HG03342 (cell line): ENCODE data around the gene FBN2.

ENCODE experiments used
- ATAC-seq: cut with Tn5 transposase; IDR thresholded peaks from one replicate; pipeline ENCODE4 v1.9.1; 2021; ENCODE audit warnings: mild to moderate bottlenecking, moderate library complexity; ENCODE audit not compliant: unreplicated experiment

FBN2 gene

DNA sequence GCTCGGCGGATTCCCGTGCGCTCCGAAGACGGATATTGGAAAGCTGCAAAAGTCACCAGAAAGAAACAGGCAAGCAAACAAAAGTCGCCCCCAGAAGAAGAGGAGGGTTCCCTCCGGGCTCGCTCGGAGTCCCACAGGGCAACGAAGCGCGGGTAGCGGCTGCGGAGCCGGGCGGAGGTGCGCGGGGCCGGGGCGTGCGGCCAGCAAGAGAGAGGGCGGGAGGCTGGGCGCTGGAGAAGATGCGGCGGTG is at the start of gene FBN2:
TSS of gene FBN2 (minus strand) at position 246 of the 250 bp plus-strand sequence. CDS start 642 bp downstream, outside the sequence.
- ATAC-seq: peak; percentile 42

DNA sequence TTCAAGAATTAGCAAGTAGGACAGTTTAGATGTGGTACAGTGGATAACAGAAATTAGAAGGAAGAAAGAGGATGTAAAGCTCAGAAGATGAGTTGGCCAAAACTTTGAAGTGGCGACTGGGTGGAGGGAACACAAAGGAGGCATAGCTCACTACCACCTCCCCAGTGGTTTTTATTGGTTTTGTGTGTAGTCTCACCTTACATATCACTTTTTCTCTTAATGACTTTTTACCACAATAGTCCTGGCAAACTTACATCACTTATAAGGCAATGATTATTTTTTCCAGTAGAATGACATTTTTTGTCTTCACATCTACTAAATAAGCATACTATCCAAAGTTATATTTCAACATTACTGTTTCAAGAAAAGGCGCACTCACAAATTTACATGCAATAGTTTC is 49.2 kb upstream of the FBN2 start:
- no peak for ATAC-seq

DNA sequence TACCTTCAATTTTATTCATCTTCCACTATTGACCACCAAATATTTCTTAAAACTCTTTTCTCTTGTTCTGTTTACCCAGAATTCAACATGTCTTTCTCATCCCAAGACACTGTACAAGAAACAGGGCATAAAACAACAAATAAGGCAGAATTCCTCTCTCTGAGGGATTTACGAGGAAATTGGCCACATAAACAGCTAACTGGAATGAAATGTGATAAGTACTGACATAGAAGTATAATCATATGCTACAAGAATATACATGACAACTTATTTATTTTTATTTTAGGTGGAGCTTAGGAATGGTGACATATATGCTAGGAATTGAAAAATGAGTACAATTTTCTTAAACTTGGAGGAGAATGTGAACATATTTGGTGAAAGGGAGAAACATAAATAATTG is 48.8 kb upstream of the FBN2 start:
- ATAC-seq: no peak

DNA sequence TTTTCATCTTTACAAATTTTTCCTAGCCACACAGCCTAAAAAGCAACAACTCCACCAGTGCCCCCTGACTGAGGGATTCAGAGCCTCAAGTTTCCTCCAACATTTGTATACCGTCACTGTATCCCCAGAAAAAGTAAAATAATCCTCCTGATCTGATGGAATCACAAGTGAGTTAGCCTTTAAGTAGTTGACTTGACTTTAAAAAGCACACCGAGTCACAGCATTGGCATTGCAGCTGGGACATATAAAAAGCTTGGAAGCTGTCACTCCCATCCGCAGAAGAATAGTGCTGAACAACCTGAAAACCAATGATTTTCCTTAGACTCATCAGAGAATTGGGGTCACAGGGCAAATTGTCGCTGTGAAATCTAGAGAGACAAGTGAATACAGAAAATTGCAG is 41.6 kb upstream of the FBN2 start:
- ATAC-seq: no peak

DNA sequence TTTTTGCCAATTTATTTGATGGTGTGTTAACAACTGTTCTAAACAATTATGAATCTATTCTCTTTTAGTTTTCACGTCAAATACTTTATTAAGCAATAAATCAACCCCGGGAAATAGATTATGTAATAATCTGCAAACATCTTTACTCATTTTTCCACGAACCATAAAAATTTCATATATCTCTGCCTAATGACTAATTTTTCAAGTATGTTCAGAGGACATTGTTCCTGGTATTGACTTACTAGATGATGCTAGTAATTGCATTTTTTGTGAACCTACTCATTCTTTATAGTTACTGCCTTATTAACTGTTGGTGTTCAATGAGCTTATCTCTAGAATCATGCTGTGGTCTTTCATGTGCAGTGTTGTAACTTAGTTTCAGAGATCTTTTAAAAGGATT is 41.0 kb upstream of the FBN2 start:
- ATAC-seq: no peak

DNA sequence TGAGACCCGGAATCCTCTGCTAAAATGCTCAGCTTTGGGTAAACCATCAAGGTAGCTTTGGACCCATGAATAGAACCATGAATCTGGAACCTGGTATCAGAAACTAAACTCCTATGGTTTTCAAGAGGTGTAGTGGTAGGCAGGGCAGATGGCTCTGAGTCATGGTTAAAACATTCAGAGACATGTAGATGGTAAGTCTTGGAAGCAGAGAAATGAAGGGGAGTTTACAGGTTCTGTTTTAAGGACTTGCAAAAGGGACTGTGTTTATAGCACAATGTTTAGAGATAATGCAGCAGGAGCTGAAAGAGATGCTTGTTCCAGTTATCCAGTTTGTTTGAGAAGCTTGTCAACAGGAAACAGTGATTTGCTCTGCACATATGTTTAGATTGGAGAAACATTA is 36.0 kb upstream of the FBN2 start:
- ATAC-seq: no peak

DNA sequence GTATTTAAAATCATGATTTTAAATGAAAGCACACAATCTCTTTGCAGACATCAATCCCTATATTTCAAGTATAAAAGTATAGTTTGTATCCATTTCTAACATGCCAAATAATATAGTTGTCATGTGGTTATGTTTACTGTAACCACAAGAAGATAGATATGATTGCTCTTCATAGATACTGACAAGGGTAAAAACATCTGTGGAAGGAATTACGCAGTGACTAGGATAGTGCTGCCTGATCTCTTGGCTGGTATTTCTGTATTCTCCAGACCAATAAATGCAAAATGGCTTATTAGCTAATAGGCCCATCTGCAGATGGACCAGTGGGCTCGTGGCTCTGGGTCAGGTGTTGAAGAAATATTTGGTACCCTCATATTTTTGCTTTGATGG is 34.9 kb upstream of the FBN2 start:
- ATAC-seq: no peak

DNA sequence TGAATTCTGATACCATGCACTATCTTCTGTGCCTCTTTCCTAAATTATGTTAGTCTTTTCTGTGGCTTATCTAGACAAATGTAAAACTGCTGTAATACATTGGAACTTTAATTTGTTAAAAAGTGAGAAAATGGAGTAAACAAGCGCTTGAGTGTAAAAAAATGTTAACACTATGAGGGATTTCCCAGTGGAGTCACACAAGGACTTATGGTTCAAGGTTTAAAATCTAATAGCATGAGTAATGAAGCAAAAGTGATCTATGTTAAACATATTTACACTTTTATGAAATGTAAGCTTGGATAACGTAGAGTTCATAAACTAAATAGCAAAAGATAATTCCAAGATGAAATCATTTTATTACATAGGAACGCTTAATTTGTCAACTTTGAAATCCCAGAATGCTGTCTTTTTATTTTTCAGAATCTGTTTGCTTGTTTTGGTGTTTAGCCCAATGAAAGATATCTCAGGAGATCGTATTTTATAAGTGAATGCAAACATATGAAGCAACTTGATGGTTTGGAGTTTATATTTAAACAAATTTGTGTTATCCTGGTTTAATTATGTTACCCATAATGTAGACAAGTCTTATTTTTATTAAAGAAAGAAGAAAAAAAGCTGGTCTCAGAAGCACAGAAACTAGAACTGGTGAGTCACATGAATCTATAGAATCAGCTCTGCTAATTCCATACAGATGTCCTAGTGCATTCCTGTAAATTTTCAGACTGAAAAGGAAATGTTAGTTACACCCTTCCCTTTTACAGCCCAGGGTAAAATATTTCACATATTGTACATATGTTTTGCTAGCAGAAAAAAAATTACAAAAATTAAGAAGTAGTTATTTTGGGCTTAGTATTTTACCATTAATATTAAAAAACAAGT is 34.2 kb upstream of the FBN2 start:
- no peak for ATAC-seq

DNA sequence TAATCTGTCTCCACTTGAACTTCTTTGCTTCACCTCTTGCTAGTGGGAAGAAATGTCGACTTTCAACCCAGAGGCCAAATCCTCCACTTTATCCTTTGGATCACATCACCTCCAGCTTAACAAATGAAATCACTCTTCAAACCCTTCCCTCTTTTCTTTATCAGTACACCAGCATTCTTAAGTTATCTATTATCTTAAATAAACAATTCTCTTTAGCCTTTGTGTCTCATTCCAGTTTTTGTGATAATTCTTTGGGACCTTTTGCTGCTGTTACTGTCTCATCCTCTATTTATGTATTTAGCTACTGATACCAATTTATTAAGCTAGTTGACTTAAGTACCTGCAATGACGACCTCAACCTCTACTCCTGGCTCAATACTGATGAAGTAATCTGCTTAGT is 28.1 kb upstream of the FBN2 start:
- no peak for ATAC-seq

DNA sequence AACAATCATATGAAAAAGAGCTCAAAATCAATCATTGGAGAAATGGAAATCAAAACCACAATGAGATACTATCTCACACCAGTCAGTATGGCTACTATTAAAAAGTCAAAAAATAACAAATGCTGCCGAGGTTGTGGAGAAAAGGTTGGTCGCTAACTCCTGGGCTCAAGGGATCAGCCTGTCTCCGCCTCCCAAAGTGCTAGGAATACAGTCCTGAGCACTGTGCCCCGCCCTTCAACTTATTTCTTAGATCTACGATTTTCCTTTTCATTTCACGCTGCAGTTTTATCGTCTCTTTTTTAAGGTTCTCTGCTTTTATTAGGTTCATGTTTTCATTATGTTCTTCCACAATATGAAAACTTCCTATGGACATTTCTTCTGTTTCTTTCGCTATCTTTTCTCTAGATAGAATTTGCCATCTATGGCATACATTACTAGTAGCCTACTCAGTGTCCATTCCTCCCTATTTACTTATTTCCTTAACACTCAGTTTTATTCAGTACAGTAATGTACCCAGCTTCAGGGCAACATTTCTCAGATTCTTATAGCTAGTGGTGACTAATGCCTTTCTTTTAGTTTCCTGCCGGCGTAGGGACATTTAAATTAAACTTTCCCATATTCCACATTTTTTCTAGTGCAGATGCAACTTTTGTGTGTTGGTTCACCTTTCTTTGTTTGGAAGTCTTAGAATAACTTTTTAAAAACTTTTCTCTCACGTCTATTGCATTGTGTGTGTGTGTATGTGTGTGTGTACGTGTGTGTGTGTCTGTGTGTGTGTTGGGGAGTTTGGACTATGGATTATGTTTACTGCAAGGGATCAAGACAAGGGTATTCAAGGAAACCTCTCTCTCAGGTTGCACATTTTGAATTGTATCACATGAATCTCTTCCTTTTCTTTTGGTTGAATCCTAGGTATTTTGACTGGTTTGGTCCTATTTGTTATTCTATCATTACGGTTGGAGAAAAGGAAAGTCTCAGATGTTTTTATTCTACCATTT is 21.6 kb upstream of the FBN2 start:
- no peak for ATAC-seq

DNA sequence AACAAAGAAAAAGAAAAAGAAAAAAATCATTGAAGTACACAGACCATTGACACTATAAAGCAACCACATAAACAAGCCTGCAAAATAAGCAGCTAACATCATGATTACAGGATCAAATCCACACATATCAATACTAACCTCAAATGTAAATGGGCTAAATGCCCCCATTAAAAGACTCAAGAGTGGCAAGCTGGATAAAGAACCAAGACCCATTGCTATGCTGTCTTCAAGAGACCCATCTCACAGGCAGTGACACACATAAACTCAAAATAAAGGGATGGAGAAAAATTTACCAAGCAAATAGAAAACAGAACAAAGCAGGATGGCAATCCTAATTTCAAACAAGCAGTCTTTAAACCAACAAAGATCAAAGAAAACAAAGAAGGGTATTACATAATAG is 15.7 kb upstream of the FBN2 start:
- ATAC-seq: no peak

DNA sequence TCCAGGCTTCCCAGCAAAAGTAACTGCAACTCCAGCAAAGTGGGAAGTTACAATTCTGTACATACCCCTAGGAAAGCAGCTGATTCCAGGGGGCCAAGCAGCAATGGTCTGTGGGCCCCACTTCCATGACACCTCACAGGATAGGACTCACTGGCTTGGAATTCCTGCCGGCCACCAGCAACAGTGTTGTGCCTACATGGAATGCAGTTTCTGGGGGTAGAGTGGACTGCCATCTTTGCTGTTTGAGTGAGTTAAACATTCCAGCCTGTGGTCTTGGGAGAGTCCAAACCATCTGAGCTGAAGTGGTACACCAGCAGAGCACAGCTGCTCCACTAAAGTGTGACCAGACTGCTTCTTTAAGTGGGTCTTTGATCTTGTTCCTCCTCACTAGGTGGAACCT is 13.4 kb upstream of the FBN2 start:
- no peak for ATAC-seq

DNA sequence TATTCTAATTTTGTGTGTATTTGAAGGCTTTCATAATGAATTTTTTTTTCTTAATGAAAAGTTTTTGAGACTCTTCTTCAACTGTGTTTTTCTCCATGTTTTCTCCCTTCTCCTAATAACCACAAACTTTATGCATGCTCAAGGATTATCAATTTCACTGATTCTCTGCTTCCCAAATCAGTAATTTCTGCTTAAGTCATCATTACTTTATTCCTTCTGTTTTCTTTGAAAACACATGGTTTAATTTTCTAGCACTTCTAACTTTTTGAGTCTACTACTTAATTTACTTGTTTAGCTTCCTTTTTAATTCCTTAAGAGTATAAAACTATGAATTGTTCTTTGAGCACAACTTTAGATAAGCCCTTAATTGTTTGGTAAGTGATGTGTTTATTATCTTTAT is 11.5 kb upstream of the FBN2 start:
- no peak for ATAC-seq

DNA sequence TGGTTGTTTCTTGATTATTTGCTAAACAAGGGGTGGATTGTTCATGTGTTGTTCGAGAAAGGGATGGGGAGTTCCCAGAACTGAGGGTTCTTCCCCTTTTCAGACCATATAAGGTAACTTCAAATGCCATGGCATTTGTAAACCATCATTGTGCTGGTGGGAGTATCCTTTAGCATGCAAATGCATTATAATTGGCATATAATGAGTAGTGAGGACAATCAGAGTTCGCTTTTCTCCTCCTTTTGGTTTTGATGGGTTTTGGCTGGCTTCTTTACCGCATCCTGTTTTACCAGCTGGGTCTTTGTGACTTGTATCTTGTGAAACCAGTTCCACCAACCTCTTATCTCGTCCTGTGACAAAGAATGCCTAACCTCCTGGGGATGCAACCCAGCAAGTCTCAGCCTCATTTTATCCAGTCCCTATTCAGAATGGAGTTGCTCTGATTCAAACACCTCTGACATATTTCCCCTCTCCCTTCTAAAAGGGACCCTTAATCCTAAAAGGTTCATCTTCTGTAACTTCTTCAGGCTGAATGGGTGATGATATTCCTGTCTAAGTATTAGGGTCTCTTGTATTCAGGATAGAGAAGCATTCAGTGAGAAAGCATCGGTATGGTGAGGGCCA is 8.7 kb upstream of the FBN2 start:
- peak; percentile 74 for ATAC-seq

DNA sequence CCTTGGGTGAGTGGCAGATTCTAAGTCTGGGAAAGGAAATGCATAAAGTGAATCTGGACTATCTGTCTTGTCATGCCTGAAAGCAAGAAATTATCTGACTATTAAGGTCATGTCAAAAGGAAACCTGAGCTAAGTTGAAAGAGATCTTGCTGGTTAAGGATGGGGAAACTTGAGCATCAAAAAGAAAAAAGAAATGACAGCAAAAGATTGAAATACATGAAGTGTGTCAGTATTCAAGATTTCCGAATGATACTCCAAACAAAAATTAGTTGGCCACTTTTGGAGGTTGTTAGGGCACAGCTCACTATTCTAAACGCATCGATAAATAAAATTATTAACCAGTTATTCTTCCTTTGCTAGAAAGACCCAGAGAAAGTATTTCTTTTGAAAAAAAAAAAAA is 3.3 kb upstream of the FBN2 start:
- no peak for ATAC-seq

DNA sequence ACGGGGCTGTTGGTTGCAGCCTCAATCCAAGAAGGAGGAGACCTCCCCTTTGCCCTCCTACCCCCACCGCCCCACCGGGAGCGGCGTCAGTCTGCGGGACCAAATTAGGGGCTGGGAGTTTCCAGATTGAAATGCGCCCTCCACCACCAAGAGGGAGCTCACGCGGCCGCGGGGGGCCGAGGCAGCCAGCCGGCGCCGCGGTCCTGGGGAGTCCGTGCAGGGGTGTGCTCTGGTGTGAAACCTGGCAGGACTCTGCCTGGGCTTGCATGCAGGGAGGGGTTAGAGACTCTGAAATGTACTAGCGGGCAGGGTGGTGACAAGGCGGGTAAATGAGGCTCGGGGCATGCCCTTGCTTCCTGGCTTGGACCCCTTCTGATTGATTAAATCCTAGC is 989 bp upstream of the FBN2 start:
- ATAC-seq: no peak

DNA sequence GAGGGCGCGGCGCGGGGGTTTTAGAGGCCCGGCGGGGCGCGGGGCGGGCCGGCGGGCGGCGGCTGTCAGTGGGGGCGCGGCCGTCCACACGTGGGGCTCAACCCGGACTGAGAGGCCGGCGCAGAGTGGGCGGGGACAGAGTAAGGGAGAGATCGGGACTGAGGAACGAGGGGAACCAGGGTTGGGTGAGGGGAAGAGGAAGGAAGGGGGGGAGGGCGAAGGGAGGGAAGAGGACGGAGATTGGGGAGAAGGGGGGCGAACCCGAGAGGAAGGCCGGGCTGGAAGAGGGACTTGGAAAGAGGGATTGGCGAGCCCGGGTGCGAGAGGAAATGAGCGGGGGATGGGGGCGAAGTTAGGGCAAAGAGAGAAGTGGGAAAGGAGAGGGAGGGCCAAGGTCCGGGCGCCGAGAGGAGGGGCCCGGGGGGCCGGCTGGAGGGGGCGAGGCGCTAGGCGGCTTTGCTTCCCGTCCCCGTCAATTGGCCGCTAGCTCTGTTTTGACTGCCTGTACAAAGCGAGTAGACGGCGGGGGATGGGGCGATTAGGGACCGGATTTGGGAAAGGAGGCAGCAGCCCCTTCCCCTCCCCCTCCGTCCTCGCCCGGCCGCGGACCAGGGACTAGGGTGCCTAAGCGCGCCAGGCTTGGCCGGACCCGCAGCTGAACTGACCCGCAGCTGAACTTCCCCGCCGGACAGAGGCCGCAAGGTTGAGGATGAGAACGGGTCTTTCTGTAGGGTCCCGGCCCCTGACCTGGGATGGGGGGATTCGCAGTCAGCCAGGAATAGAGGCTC is 399 bp upstream of the FBN2 start:
- no peak for ATAC-seq

DNA sequence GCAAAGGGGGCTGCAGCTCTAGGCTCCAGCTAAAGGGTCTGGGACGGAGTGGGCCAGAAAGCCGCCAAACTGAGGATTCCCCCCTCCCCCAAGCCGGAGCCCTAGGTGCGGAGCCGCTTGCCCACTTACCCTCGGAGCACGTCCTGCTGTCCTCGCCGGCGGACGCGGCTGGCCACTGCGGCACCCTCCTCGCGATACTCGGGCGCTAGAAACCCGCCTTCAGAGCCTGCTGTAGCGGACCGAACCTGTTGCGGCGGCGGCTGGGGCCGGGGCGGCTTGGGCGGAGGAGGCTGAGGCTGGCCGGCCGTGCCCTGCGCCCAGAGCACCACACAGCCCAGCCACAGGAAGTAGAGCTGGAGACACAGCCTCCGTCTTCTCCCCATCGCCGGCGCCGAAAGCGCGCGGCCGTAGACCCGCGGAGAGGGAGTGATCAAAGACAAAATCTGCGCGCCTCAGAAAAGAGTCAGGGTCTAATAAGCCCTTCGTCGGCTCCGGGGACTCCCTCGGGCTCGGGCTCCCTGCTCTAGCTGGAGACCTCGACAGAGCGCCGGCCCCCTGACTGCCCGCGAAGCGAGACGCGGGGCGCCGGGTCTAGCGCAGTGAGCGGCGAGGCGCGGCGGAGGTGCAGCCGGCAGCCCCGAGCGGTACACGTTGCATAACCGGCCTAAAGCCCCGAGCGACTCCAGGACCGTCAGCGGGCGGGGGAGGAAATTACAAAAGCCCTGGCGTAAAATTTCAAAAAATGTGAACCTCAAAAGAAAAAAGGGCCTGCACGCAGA is 635 bp downstream of the FBN2 start:
- peak; percentile 44 for ATAC-seq

DNA sequence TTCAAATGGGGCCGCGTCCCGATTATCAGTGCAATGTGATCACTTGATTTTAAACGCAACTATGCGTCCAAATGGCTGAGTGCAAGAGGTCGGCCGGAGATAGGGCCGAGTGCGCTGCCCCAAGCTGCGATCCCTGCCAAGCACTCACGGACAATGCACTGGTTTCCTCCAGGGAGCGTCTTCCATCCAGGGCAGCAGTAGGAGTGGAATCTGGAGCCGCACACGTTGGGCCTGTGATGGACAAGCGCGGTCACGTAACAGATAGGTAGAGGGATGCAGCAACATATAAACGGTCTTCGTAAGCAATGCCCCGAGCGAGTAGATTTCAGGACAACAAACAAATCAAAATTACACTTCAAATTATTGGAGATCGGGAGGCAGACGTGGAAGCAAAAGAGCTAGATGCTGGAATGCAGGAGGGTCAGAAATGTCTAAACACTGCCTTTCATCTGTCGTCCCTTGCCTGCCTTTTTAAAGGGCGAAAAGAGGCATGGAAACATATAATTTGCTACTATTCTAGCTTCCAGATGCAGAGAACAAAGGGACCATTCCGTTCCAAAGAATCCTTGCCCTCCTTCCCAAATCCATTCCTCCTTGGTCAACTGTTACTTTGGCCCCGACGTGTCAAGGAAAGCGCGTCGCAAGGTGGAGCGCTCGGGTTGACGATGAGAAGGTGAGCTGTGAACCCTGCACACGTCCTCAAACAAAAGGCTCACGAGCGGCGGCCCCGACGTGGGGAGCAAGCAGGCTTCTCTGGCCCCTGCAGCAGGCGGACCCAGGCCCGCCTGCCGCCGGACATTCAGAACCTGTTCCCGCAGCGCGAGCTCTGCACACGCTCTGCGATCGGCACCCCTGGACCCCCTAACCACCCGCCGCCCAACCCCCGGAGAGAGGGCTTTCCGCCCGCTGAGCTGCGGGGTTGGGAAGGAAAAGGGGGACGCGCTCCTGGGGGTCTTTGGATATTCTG is 1.5 kb downstream of the FBN2 start:
- no peak for ATAC-seq
